ENCODE measurements around the gene ACE2. TPM values are rescaled to one million over a fixed set of nuclear protein-coding genes. Genes with fewer than 3 reads are reported as not detected.

The ACE2 gene
- 1 to 10 TPM; 1.8 to 6.7 (median 5.7) TPM for total RNA-seq

GRCh38 chrX:15600745-15601144 is at the start of gene ACE2:
Gene ACE2, minus strand, starts transcription at chrX:15600960. Its CDS starts 49 bp downstream, at chrX:15600911.
- TF ChIP-seq, protein P1, sequence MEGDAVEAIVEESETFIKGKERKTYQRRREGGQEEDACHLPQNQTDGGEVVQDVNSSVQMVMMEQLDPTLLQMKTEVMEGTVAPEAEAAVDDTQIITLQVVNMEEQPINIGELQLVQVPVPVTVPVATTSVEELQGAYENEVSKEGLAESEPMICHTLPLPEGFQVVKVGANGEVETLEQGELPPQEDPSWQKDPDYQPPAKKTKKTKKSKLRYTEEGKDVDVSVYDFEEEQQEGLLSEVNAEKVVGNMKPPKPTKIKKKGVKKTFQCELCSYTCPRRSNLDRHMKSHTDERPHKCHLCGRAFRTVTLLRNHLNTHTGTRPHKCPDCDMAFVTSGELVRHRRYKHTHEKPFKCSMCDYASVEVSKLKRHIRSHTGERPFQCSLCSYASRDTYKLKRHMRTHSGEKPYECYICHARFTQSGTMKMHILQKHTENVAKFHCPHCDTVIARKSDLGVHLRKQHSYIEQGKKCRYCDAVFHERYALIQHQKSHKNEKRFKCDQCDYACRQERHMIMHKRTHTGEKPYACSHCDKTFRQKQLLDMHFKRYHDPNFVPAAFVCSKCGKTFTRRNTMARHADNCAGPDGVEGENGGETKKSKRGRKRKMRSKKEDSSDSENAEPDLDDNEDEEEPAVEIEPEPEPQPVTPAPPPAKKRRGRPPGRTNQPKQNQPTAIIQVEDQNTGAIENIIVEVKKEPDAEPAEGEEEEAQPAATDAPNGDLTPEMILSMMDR (IDR thresholded peaks at IDR 0.05; ENCODE audit: low read depth): no peak

DNA sequence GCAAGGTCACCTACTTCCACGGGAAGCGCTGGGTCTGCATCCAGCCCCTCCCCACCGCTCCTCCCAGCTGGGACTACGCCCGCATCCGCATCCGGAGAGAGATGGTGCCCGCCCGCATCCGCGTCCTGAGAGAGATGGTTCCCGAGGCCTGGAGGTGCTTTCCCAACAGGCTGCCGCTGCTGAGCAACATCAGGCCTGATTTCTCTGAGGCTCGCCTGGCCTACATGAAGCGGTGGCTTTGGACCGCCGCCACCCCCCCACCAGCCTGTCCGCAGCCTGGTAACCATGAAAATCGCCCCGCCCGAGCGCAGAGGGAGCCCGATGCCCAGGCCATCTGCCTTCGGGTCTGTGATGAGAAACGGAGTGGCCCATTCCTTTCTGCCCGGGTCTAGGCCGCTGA is 45.8 kb upstream of the ACE2 start:
- TF ChIP-seq, protein P1 (IDR thresholded peaks at IDR 0.05; ENCODE audit: low read depth): no peak

- TF ChIP-seq, protein P1 (IDR thresholded peaks at IDR 0.05; ENCODE audit: low read depth): no peak
Observed at GRCh38 chrX:15646031-15646430, 45.3 kb upstream of the ACE2 start.

DNA sequence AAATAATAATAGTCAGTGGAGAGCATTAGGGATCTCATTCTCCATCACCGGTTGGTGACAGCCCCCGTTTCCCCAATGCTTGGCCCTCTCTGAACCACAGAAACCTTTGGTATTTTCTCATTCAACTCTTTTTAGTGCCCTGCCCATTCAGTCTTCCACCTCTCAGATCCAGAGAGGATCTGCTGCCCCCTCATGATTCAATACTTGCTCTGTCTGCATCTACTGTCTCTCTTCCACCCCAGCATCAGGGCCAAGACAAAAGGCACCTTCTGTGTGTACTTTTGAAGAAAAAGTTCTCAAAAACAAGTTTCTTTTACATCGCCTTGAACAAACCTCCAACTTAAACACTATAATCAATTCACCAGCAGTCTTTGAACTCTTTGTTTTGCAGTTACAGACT is 44.5 kb upstream of the ACE2 start:
- TF ChIP-seq, protein P1 (IDR thresholded peaks at IDR 0.05; ENCODE audit: low read depth): no peak

DNA sequence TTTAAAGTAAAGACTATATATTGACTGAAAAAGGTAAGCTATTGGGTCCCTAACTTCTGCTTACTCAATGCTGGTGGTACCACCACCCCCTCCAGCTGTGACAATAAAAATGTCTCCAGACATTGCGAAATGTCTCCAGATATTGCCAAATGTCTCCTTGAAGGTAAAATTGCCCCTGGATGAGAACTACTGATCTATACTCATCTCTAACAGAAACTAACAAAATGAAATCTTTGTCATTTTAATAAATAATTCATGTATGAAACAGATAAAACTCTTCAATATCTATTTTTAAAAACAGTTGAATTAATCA is 43.8 kb upstream of the ACE2 start:
- TF ChIP-seq, protein P1 (IDR thresholded peaks at IDR 0.05; ENCODE audit: low read depth): no peak

DNA sequence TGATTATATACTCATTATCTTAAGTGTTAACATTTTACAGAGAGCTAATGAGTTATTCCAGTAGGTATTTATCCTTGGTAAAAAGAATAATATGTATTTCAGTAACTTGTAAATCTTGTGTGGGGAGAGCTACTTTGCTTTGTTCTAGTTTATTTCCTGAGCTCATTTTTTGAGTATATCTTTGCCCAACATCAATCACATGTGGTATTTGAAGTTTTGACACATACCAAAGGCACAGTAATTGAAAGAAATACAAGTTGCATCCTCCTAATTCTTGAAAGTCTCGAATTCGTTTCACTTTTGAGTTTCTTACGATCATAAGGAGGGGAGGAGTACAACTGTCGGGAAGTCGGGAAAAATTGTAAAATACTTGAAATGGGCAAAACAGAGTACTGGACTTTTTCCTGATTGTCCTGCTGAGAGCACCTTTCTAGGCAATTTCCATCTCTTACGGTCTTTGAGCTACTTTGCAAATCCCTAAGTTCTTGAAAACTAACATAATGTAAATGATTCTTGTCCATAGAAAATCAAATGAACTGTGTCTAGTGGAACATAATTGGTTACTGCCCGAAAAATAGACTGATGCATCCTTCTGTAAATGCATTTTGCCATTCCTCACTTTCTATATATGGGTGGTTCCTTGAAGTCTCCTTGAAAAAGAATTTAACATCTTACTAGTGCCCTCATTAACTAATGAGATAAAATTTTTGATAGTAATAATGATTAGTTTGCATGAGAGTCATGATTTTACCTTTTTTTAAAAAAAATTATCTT is 43.2 kb upstream of the ACE2 start:
- TF ChIP-seq, protein P1 (IDR thresholded peaks at IDR 0.05; ENCODE audit: low read depth): no peak

DNA sequence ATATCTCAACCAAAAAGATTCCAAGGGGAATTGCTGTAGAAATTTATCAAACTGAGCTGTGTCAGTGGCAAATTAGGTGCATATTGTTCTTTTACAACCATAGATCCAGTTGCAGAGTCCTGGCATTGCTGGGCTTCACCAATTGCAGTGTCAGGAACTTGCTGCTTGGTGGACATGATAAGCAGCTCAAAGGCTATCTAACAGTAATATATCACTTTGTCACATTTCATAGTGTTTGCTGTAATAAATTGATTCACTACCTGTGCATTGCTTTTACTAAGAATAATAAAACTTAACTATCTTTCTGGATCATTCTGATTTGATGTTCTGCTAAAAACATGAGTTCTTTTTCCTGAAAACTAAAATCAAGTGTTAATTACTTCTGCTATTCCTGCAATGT is 30.9 kb upstream of the ACE2 start:
- TF ChIP-seq, protein P1 (IDR thresholded peaks at IDR 0.05; ENCODE audit: low read depth): no peak

Data from subcutaneous adipose tissue (tissue), 4 donors.